ENCODE measurements around the gene SSNA1.

GRCh38 chr9:137224830-137225694, 36.6 kb downstream of the SSNA1 start, which contains the start of gene CYSRT1:
- TF ChIP-seq CTCF (IDR thresholded peaks at IDR 0.05) (no peak), POLR2A (IDR thresholded peaks at IDR 0.05) (no peak), POLR2AphosphoS5 (IDR thresholded peaks at IDR 0.05) (no peak), EP300 (IDR thresholded peaks at IDR 0.05) (no peak)
